ENCODE measurements around the gene FAM111A.

DNA sequence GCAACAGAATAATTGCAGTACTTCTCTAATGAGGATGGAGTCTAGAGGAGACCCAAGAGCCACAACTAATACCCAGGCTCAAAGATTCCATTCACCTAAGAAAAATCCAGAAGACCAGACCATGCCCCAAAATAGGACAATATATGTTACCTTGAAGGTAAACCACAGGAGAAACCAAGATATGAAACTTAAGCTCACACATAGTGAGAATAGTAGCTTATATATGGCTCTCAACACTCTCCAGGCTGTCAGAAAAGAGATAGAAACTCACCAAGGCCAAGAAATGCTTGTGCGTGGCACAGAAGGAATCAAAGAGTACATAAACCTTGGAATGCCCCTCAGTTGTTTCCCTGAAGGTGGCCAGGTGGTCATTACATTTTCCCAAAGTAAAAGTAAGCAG is 9.1 kb downstream of the FAM111A start:
- TF ChIP-seq ELK1 (IDR thresholded peaks at IDR 0.05; ENCODE audit: low read depth, low read length), result no peak
- no peak for TF ChIP-seq POLR2A (IDR thresholded peaks at IDR 0.05; ENCODE audit: low read depth, low read length)
- TF ChIP-seq, protein P1, sequence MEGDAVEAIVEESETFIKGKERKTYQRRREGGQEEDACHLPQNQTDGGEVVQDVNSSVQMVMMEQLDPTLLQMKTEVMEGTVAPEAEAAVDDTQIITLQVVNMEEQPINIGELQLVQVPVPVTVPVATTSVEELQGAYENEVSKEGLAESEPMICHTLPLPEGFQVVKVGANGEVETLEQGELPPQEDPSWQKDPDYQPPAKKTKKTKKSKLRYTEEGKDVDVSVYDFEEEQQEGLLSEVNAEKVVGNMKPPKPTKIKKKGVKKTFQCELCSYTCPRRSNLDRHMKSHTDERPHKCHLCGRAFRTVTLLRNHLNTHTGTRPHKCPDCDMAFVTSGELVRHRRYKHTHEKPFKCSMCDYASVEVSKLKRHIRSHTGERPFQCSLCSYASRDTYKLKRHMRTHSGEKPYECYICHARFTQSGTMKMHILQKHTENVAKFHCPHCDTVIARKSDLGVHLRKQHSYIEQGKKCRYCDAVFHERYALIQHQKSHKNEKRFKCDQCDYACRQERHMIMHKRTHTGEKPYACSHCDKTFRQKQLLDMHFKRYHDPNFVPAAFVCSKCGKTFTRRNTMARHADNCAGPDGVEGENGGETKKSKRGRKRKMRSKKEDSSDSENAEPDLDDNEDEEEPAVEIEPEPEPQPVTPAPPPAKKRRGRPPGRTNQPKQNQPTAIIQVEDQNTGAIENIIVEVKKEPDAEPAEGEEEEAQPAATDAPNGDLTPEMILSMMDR (IDR thresholded peaks at IDR 0.05 in 2 of 3, conservative IDR thresholded peaks at IDR 0.05 in 1 of 3; ENCODE audit: control insufficient read depth in 2 of 3, extremely low read depth in 1 of 3, insufficient read depth in 1 of 3, low read depth in 3 of 3, low read length in 3 of 3), result no peak
- TF ChIP-seq, protein P2, sequence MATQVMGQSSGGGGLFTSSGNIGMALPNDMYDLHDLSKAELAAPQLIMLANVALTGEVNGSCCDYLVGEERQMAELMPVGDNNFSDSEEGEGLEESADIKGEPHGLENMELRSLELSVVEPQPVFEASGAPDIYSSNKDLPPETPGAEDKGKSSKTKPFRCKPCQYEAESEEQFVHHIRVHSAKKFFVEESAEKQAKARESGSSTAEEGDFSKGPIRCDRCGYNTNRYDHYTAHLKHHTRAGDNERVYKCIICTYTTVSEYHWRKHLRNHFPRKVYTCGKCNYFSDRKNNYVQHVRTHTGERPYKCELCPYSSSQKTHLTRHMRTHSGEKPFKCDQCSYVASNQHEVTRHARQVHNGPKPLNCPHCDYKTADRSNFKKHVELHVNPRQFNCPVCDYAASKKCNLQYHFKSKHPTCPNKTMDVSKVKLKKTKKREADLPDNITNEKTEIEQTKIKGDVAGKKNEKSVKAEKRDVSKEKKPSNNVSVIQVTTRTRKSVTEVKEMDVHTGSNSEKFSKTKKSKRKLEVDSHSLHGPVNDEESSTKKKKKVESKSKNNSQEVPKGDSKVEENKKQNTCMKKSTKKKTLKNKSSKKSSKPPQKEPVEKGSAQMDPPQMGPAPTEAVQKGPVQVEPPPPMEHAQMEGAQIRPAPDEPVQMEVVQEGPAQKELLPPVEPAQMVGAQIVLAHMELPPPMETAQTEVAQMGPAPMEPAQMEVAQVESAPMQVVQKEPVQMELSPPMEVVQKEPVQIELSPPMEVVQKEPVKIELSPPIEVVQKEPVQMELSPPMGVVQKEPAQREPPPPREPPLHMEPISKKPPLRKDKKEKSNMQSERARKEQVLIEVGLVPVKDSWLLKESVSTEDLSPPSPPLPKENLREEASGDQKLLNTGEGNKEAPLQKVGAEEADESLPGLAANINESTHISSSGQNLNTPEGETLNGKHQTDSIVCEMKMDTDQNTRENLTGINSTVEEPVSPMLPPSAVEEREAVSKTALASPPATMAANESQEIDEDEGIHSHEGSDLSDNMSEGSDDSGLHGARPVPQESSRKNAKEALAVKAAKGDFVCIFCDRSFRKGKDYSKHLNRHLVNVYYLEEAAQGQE (IDR thresholded peaks at IDR 0.05; ENCODE audit: low read depth, low read length), result no peak
- TF ChIP-seq EP300 (IDR thresholded peaks at IDR 0.05; ENCODE audit: borderline replicate concordance in 1 of 2, control insufficient read depth in 1 of 2, low read depth in 2 of 2, low read length in 2 of 2), result 0 out of 4 replicates have a peak, but pooled peaks of 1 of the 2 experiments have one; percentile 17
- TF ChIP-seq FOXK2 (IDR thresholded peaks at IDR 0.05), result no peak
- TF ChIP-seq EZH2 (IDR thresholded peaks at IDR 0.05; ENCODE audit: borderline replicate concordance, control insufficient read depth, low read depth, low read length), result no peak
- no peak for TF ChIP-seq MXI1 (IDR thresholded peaks at IDR 0.05; ENCODE audit: low read depth, low read length)
- no peak for TF ChIP-seq POLR2AphosphoS5 (IDR thresholded peaks at IDR 0.05; ENCODE audit: low read length)

All from GM12878 (cell line).